NCI-H1436 treated with DMSO at 0.1 percent for 48 hours (cell line): ENCODE measurements around the gene KHDC1L.
"Not testable (repeated sequence)": the region's sequence is repeated elsewhere in the genome, so short reads cannot be mapped to it uniquely, and the experiment has no call there.

Source experiments
- DNase-seq: peaks from one replicate; lab custom pipeline; 2025; lab: John Stamatoyannopoulos, UW

The KHDC1L gene

GRCh38 chr6:73204252-73204651 is 21.0 kb downstream of the KHDC1L start:
- DNase-seq = no peak

GRCh38 chr6:73203098-73203497 is 22.2 kb downstream of the KHDC1L start:
- DNase-seq = no peak

- no peak for DNase-seq
Observed at GRCh38 chr6:73200735-73201134, 24.6 kb downstream of the KHDC1L start.

- no peak for DNase-seq
Observed at GRCh38 chr6:73200247-73200646, 25.0 kb downstream of the KHDC1L start.

GRCh38 chr6:73194744-73195143 is 30.6 kb downstream of the KHDC1L start:
- no peak for DNase-seq

- not testable (repeated sequence) for DNase-seq
Observed at GRCh38 chr6:73193302-73193701, 32.0 kb downstream of the KHDC1L start.

GRCh38 chr6:73182021-73182607 is 43.2 kb downstream of the KHDC1L start:
- DNase-seq = no peak

GRCh38 chr6:73180763-73181619 is 44.3 kb downstream of the KHDC1L start:
- peak; percentile 35 for DNase-seq

- DNase-seq = no peak
Observed at GRCh38 chr6:73180076-73180738, 45.1 kb downstream of the KHDC1L start.

- no peak for DNase-seq
Observed at GRCh38 chr6:73177221-73177944, 47.9 kb downstream of the KHDC1L start.

- no peak for DNase-seq
Observed at GRCh38 chr6:73176057-73176456, 49.2 kb downstream of the KHDC1L start.

- DNase-seq = no peak
Observed at GRCh38 chr6:73174646-73175045, 50.6 kb downstream of the KHDC1L start.
